Endothelial cell of umbilical vein (primary cell): ENCODE data around the gene PRPF38B.

Source experiments
- EZH2 ChIP-seq: IDR thresholded peaks from 2 replicates; pipeline ENCODE4 v1.6.1; 2012; ENCODE audit warnings: borderline replicate concordance, low read depth, mild to moderate bottlenecking, moderate library complexity, low read length, inconsistent platforms; ENCODE audit not compliant: severe bottlenecking
- TF ChIP-seq, protein P1 (sequence below), 2 donors: IDR thresholded peaks; 1 replicate in 1 of 2; 2 replicates in 1 of 2; pipeline ENCODE4 v1.5.1; 2011; ENCODE audit warnings: low read length in 2 of 2, mild to moderate bottlenecking in 2 of 2, moderate library complexity in 2 of 2, control low read depth in 1 of 2, inconsistent platforms in 1 of 2, low read depth in 1 of 2; ENCODE audit not compliant: insufficient read depth in 1 of 2; ENCODE audit errors: extremely low read depth in 1 of 2

DNA sequence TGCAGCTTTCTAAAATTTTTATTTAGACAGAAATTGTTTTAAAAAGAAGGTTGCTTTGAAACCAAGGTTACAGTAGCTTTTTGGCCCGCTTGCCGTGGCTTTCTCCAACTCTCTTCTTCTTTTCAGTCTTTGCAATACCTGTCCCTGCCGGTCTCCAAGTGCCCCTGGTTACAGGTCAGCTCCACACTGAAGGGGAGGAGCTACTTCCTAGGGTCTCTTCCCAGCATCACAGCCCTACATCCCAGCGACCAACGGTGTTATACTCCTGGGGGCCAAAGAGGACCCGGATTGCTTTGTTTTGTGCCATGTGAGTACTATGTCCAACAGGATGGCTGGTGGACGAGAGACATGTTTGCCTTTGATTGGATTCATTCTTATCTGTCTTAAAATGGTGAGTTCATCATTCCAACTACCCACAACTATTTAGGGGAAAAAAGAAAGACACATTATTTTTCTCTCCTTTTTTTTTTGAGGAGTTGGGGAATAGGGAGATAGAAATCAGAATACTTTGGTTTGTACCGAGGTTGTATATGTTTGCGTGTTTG is 20.6 kb downstream of the PRPF38B start, which contains the start of gene FNDC7:
- TF ChIP-seq EZH2, result no peak
- TF ChIP-seq, protein P1, sequence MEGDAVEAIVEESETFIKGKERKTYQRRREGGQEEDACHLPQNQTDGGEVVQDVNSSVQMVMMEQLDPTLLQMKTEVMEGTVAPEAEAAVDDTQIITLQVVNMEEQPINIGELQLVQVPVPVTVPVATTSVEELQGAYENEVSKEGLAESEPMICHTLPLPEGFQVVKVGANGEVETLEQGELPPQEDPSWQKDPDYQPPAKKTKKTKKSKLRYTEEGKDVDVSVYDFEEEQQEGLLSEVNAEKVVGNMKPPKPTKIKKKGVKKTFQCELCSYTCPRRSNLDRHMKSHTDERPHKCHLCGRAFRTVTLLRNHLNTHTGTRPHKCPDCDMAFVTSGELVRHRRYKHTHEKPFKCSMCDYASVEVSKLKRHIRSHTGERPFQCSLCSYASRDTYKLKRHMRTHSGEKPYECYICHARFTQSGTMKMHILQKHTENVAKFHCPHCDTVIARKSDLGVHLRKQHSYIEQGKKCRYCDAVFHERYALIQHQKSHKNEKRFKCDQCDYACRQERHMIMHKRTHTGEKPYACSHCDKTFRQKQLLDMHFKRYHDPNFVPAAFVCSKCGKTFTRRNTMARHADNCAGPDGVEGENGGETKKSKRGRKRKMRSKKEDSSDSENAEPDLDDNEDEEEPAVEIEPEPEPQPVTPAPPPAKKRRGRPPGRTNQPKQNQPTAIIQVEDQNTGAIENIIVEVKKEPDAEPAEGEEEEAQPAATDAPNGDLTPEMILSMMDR (IDR thresholded peaks at IDR 0.05; ENCODE audit: extremely low read depth in 1 of 2, insufficient read depth in 1 of 2, low read depth in 1 of 2, low read length in 2 of 2), result no peak
